Superior temporal gyrus (tissue), 1 donor: ENCODE results near the gene CLDN12.
"Not testable (repeated sequence)": the region's sequence is repeated elsewhere in the genome, so short reads cannot be mapped to it uniquely, and the experiment has no call there.

Experiments used
- DNase-seq: peaks from one replicate; pipeline ENCODE4 v3.0.0-alpha.2; 2016; ENCODE audit errors: extremely low spot score

The CLDN12 gene

DNA sequence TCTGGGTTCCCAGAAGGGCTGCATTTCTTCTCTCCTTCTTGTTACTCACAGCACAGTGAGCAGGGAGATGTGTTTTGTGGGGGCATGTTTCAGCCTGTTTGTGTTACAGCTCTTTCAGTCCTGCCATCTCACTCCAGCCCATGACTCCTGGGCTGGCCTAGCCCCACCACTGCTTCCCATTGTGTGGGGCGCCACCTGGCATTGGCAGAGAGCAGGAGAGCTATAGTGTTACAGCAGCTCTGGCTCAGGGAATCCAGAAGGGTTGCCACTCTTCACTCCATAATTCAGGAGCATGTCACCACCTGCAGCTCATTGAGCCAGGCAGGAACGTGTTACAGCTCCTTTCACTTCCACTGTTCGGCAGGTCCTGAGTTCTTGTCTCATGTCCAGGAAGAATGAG, 30.0 kb downstream of the CLDN12 start:
- DNase-seq = no peak

DNA sequence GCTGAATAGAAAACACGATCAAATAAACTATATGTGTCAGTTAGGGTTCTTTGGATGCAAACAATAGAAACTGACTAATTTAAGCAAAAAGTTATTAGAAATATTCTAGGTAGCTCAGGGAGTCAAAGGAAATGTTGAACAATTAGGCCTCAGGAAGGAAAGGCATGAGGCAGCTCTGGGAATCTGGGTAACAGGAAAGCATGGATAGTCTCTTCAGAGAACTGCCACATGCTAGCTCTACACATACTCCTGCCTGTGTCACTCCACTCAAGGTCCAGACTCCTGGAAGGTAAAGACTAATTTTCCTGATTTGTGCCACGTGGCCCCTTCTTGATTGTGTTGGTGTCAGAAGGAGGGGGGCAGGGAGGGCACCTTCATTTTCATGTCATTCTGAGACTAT, 42.4 kb downstream of the CLDN12 start:
- DNase-seq = no peak

DNA sequence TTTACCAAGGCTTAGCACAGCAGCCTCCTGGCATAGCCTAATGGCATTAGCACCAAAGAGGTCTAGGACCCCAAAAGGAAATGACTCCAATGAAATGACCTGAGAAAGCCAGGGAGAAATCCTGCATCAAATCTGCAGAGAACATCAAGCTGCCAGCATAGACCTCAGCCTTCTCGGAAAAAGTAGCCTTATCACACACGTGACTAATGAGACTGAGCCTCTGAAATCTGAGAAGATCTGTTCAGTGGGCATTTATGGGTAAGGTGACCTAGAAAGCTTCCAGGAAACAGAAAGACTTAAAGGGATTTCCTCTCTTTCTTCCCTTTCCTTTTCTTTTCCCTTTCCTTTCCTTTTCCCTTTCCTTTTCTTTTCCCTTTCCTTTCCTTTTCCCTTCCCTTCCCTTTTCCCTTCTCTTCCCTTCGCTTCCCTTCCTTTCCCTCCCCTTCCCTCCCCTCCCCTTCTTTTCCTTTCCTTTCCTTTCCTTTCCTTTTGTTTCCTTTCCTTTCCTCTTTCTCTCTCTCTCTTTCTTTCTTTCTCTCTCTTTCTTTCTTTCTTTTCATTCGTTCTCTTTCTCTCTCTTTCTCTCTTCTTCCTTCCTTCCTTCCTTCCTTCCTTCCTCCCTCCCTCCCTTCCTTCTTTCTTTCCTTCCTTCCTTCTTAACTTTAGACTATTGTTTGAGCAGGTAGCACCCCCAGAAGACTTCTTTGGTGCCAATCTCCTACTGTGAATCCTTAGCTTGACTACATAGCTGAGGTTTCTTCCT, 43.1 kb downstream of the CLDN12 start:
- DNase-seq = no peak

DNA sequence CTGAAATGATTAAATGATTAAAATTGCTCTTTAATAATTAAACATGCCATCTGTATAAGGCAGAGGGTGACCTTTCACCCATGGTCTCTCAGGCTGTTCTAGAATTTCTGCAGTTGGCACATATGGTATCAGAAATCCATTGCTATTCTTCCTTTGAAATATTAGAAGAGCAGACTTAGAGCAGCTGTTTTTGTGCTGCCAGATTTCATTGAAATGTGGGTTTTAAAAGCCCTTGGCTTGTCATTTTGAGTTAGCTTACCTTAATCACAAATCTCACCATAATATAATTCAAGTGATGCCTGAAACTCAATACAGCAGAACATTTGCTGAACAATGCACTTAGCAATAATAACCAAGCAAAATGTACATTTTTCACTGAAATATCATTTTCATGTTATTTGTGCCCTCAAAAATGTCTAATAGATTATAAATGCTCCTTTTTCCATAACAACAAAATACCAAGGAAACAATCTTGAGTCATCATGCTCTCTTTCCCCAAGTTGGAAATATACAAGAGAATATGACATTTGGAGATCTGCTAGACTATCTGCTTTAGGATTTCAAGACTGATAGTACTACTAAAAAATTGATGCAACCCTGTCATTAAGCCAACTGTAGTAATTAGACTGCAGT, 50.1 kb downstream of the CLDN12 start:
- DNase-seq = no peak

DNA sequence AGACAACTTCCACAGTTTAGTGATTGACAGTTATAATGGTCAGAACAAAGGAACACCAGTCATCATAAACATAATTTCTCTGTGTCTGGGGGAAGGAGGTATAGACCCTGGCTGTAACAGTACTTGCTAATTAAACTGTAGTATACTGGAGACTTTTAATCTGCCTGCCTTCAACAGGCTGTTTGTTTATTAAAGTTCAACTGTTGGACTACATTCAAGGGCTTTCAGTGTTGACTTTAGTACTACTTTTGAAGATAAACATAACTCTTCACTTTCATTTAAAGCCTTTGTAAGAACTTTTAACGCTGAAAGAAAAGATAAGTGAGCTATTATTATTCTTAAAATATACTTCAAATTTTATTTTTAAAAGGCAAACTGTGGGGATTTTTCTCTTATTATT, 50.7 kb downstream of the CLDN12 start:
- DNase-seq = no peak

DNA sequence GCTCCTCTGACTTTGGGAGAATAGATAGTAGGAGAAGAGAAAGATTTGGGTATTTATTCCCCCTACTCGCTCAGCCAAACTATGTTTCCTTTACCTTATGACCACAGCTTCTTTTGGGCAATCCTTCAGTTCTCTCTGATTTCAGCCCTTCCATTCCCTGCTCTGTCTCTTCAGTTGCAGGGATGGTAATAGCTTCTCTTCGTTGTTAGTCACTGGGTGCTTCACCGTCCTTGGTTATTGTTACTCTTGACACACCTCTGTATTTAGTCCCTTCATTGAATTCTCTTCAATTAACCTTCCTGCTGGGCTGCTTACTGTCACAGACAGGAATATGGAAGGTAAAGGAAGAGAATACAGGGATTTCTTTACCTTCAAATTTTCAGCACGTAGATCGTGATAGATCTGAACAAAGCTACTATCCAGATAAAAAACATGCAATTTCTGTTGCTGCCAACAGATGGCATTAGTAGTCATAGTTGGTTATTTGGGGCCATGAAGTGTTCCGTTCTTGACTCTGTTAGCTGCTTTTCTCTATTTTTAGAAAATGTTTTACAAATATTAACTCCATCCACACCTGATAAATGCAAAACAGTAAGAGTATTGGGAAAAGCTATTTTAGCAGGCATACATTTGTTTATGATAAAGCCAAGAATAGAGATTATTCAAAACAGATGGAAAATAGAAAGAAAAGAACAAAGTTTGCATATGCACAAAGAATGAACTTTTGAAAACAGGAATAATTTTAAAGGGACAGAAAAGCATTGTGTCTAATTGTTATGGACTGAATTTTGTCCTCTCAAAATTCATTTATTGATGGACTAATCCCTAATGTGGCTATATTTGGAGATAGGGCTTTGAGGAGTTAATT, 52.1 kb downstream of the CLDN12 start:
- DNase-seq = peak; percentile 88

DNA sequence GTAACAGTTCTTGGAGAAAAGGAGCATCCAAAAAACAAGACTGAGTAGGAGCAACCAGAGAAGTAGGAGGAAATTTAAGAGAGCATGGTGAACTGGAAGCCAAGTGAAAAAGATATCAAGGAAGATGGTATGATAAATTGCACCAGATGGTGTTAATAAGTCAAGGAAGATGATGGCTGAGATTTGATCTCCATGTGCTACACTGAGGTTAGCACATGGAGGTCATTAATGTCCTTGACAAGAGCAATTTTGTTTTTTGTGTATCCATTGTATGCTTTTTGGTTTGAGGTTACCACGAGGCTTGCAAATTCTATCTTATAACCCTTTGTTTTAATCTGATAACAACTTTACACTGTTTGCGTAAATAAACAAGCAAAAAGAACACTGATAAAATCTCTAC, 54.8 kb downstream of the CLDN12 start:
- DNase-seq = no peak

DNA sequence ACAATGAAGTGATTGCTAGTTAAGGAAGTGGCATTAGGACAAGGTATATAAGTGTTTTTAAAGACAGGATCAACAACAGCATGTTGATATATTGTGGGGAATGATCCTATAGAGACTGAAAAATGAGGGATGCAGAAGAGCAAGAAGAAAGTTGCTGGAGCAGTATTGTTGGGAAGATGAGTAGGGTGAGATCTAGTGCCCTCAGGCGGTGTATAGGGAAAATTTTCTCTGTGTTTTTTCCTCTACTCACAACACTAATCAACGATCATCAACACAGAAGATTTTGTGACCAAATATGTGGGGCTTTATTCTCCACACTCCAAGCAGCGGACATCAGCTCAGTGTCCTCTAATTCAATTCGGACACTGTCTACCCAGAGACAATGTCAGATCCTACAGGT, 56.6 kb downstream of the CLDN12 start:
- no peak for DNase-seq

DNA sequence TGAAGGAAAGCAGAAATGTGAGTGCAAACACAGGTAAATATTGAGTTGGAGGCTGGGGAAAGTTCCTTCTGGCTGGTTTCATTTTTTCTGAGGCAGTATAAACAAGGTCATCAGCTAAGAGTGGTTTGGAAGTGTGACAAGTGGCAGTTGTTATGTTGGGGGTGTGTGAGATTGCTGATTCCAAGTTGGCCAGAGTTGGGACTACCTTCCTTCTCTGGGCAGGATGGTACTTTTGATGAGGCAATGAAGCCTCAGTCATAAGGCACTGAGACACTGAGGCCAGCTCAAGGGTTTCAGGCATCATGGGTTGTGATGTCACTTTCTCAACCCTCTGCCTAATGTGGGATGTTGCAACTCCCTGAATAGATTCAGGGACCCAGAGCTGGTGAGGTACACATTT, 58.0 kb downstream of the CLDN12 start:
- no peak for DNase-seq

DNA sequence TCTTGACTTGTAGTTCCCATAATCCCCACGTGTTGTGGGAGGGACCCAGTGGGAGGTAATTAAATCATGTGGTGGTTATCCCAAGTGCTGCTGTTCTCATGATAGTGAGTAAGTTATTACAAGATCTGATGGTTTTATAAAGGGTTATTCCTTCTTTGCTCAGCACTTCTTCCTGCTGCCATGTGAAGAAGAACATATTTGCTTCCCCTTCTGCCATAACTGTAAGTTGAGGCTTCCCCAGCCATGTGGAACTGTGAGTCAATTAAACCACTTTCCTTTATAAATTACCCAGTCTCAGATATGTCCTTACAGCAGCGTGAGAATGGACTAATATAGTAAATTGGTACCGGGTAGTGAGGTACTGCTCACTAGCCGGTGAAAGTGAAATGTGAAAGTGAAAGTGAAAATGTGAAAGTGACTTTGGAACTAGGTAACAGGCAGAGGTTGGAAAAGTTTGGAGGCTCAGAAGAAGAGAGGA, 59.9 kb downstream of the CLDN12 start:
- DNase-seq = not testable (repeated sequence)
